H1 (cell line): ENCODE data around the gene RNF151. TPM values are rescaled to one million over a fixed set of nuclear protein-coding genes. Genes with fewer than 3 reads are reported as not detected.

Experiments
- CREB1 ChIP-seq: IDR thresholded peaks from 2 replicates; pipeline ENCODE4 v1.6.1; 2012; ENCODE audit warnings: inconsistent platforms
- EZH2 ChIP-seq: fragments of 200-600 bp; sonication (generic); IDR thresholded peaks from 2 replicates; pipeline ENCODE4 v1.7.1; 2012; ENCODE audit warnings: low read depth, mild to moderate bottlenecking, moderate library complexity, low read length, inconsistent platforms; ENCODE audit not compliant: severe bottlenecking
- HDAC2 ChIP-seq, 2 experiments: fragments of 300-600 bp in 1 of 2; sonication (generic) in 1 of 2; IDR thresholded peaks; 2 replicates each; pipeline ENCODE4 v1.6.1; 2011 to 2012; ENCODE audit warnings: low read depth in 2 of 2, low read length in 2 of 2, mild to moderate bottlenecking in 2 of 2, moderate library complexity in 2 of 2, borderline replicate concordance in 1 of 2, inconsistent platforms in 1 of 2
- JUN ChIP-seq: IDR thresholded peaks from 2 replicates; pipeline ENCODE4 v1.6.1; 2011; ENCODE audit warnings: low read depth, mild to moderate bottlenecking, improper control_type of control experiment, low read length
- KDM4A ChIP-seq: IDR thresholded peaks from one replicate; pipeline ENCODE4 v1.7.1; 2012; ENCODE audit warnings: low read depth, mild to moderate bottlenecking, moderate library complexity, low read length, inconsistent platforms; ENCODE audit not compliant: severe bottlenecking
- POLR2A ChIP-seq, 2 experiments: IDR thresholded peaks; 1 replicate in 1 of 2; 2 replicates in 1 of 2; pipeline ENCODE4 v1.6.1; 2011; ENCODE audit warnings: low read depth in 2 of 2, low read length in 2 of 2, mild to moderate bottlenecking in 2 of 2; ENCODE audit errors: control extremely low read depth in 1 of 2
- RXRA ChIP-seq: IDR thresholded peaks from 2 replicates; pipeline ENCODE4 v1.6.1; 2011; ENCODE audit warnings: low read depth, mild to moderate bottlenecking, low read length, moderate library complexity; ENCODE audit not compliant: insufficient read depth
- SAP30 ChIP-seq: fragments of 300-600 bp; sonication (generic); IDR thresholded peaks from 2 replicates; pipeline ENCODE4 v1.7.1; 2012; ENCODE audit warnings: low read length, moderate library complexity, mild to moderate bottlenecking, inconsistent platforms; ENCODE audit not compliant: insufficient read depth, insufficient replicate concordance
- SIN3A ChIP-seq, 2 experiments: IDR thresholded peaks in 1 of 2; conservative IDR thresholded peaks in 1 of 2; 2 replicates each; pipeline ENCODE4 v1.6.1; 2011 to 2012; ENCODE audit warnings: low read length in 2 of 2, improper control_type of control experiment in 1 of 2, low read depth in 1 of 2, mild to moderate bottlenecking in 1 of 2
- SRF ChIP-seq: IDR thresholded peaks from 2 replicates; pipeline ENCODE4 v1.6.1; 2011; ENCODE audit warnings: mild to moderate bottlenecking, low read depth, low read length, moderate library complexity
- TBP ChIP-seq: IDR thresholded peaks from 2 replicates; pipeline ENCODE4 v1.6.1; 2011; ENCODE audit warnings: low read depth, low read length, improper control_type of control experiment
- polyA plus RNA-seq, 7 experiments: library from polyadenylated mRNA; depleted of rRNA in 3 of 7; stranded (reverse) in 5 of 7; unstranded in 2 of 7; fragments of >200 nt in 5 of 7; fragments of 200-250 nt in 2 of 7; gene quantifications; 1 replicate in 5 of 7; 2 replicates in 1 of 7; 4 replicates in 1 of 7; pipeline versions ENCODE4 v1.2.1 to v1.2.3, GENCODE V29; 2011 to 2013; ENCODE audit warnings: missing spikeins in 2 of 7, mixed read lengths in 2 of 7
- total RNA-seq: library from RNA; stranded (reverse); fragmentation: NEBNext Ultra II Directional; extraction: Animal tissue kit (Norgen Biotek cat#: 25700); gene quantifications from 2 replicates; pipeline ENCODE4 v1.2.1, GENCODE V29; 2021

Gene RNF151
- total and polyA plus RNA-seq, 2 of the 8 experiments (the other 6 are each of a cell fraction or from before 2014, with no cell fraction given), result not detected

DNA sequence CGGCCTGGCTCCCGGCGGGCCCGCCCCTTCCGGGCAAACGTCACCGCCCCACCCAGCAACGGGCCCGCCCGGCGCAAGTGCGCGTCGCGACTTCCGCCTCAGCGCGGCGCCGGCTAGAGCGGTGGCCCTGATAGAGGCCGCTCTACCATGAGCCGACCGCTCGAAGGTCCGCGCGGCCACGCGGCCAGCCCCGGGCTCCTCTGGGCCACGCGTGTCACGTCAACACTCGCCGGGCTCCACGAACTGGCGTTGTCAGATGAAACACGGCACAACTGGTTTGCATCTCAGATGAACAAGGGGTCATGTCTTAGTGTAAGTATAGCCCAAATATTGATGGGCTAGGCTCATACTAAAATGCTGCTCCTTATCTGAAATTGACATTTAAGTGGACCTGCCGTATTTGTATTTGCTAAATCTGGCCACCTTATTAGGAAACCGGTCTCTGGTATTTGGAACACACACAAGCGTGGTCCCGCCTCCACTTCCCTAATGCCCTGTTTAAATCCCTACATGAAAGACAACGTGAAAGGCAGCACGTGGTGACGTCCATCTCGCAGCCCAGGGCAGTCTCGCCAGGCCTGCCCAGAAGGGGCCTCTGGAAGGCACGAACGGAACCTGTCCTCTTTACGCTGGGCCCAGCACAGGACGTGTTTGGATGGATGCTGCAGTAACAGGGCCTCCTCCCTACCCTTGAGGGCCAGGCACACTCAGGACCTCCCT, 43.3 kb downstream of the RNF151 start, which contains the start of gene ZNF598 (continued):
- peak; percentile 47 to 84; a peak in 2 of 4 replicates for TF ChIP-seq SIN3A (conservative IDR thresholded peaks at IDR 0.05 in 1 of 2, IDR thresholded peaks at IDR 0.05 in 1 of 2; ENCODE audit: low read depth in 1 of 2, low read length in 2 of 2)
- no peak for TF ChIP-seq EZH2
- TF ChIP-seq RXRA, result no peak
- TF ChIP-seq KDM4A, result peak; percentile 80
- TF ChIP-seq CREB1, result peak; percentile 77
- TF ChIP-seq SRF, result no peak
- no peak for TF ChIP-seq JUN
- peak; percentile 49 for TF ChIP-seq SAP30
- peak in 1 of 2 experiments; percentile 71; a peak in 1 of 4 replicates for TF ChIP-seq HDAC2 (IDR thresholded peaks at IDR 0.05; ENCODE audit: borderline replicate concordance in 1 of 2, low read depth in 2 of 2, low read length in 2 of 2)
- TF ChIP-seq TBP, result peak; percentile 54
- peak in 1 of 2 experiments; percentile 80; a peak in 2 of 3 replicates for TF ChIP-seq POLR2A (IDR thresholded peaks at IDR 0.05; ENCODE audit: control extremely low read depth in 1 of 2, low read depth in 2 of 2, low read length in 2 of 2)
